ENCODE measurements around the gene AJM1. TPM values are rescaled to one million over a fixed set of nuclear protein-coding genes. Genes with fewer than 3 reads are reported as not detected.

The AJM1 gene
- total RNA-seq, 1 experiment from 2014 or later: 7.1 TPM

DNA sequence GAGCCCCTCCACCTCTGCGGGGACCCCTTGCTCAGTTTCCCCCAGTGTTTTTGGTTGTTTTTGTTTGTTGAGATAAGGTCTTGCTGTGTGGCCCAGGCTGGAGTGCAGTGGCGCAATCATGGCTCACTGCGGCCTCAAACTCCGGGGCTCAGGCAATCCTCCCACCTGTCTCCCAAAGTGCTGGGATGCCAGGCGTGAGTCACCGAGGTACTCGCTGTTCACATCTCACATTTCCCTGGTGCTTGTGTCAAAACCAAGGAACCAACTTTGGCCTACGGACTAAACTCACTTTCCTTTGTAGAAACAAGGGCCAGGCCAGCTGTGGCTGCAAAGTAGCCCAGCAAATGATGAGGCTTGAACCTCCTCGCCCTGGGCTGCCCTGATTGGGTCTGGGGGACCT lies 9.7 kb upstream of the AJM1 start:
- Histone ChIP-seq H3K4me1 (ENCODE audit: control insufficient read depth in 1 of 2, insufficient read depth in 2 of 2, low read length in 2 of 2) (no peaks in the 10 kb centered on the region), H3K4me3 (replicated peaks in 1 of 2; ENCODE audit: low read depth in 1 of 2, low read length in 2 of 2) (no peak overlapping the region), H3K79me2 (ENCODE audit: insufficient read depth, low read length) (no peaks in the 10 kb centered on the region), H3K4me2 (ENCODE audit: low read length) (no peak overlapping the region), H4K20me1 (ENCODE audit: insufficient read depth) (no peaks in the 10 kb centered on the region), H3K36me3 (ENCODE audit: control insufficient read depth in 1 of 2, insufficient read depth in 2 of 2, low read length in 2 of 2) (peaks cover 3 to 13% of the 10 kb centered on the region in 2 experiments), H3K27me3 (ENCODE audit: insufficient read depth, low read length) (no peaks in the 10 kb centered on the region), H3K27ac (ENCODE audit: low read depth, low read length) (no peak overlapping the region), H2AFZ (ENCODE audit: low read depth, low read length, poor library complexity, severe bottlenecking) (no peak overlapping the region), H3K9me2 (ENCODE audit: insufficient read depth) (no peaks in the 10 kb centered on the region), H3K9ac (ENCODE audit: low read length) (no peak overlapping the region), H3K9me3 (ENCODE audit: control insufficient read depth in 1 of 2, insufficient read depth in 1 of 2, low read depth in 1 of 2, low read length in 2 of 2) (no peaks in the 10 kb centered on the region)
- ChIA-PET RAD21 (ENCODE audit: low non-redundant PET in 1 of 2, low total read pairs in 2 of 2, uncharacterized antibody in 2 of 2, unreplicated experiment in 2 of 2) (no interaction called here), CTCF (interaction anchor here (0.6 kb wide), 1 partner anchor 13 kb away, joined by 3 read pairs; no protein-coding TSS in a partner anchor), POLR2A (no interaction called here)
- intact Hi-C loops (cut with micrococcal nuclease): no loop called here
- TF ChIP-seq, protein P1, sequence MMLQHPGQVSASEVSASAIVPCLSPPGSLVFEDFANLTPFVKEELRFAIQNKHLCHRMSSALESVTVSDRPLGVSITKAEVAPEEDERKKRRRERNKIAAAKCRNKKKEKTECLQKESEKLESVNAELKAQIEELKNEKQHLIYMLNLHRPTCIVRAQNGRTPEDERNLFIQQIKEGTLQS (IDR thresholded peaks at IDR 0.05): no peak
- TF ChIP-seq EGR1 (IDR thresholded peaks at IDR 0.05; ENCODE audit: low read depth) (no peak), ZNF274 (IDR thresholded peaks at IDR 0.05; ENCODE audit: low read depth, low read length) (no peak), ELF1 (IDR thresholded peaks at IDR 0.05; ENCODE audit: borderline replicate concordance, low read depth) (no peak), SIN3A (IDR thresholded peaks at IDR 0.05; ENCODE audit: low read depth) (no peak), MAX (IDR thresholded peaks at IDR 0.05) (no peak), RAD21 (IDR thresholded peaks at IDR 0.05; ENCODE audit: low read depth) (no peak), CEBPB (IDR thresholded peaks at IDR 0.05; ENCODE audit: low read depth) (no peak), EZH2 (IDR thresholded peaks at IDR 0.05) (no peak), EZH2phosphoT487 (IDR thresholded peaks at IDR 0.05; ENCODE audit: borderline replicate concordance) (no peak), POLR2A (IDR thresholded peaks at IDR 0.05; ENCODE audit: borderline replicate concordance, extremely low read depth, insufficient read depth, insufficient read length) (no peak), TCF7L2 (IDR thresholded peaks at IDR 0.05; ENCODE audit: borderline replicate concordance, extremely low read depth, insufficient read depth, insufficient read length) (no peak), JUND (IDR thresholded peaks at IDR 0.05) (no peak), FOSL1 (IDR thresholded peaks at IDR 0.05; ENCODE audit: low read depth) (no peak), POLR2AphosphoS5 (IDR thresholded peaks at IDR 0.05; ENCODE audit: low read depth, low read length) (no peak), CBX3 (IDR thresholded peaks at IDR 0.05; ENCODE audit: low read depth) (no peak), ZFX (IDR thresholded peaks at IDR 0.05) (no peak)
- TF ChIP-seq, protein P2, sequence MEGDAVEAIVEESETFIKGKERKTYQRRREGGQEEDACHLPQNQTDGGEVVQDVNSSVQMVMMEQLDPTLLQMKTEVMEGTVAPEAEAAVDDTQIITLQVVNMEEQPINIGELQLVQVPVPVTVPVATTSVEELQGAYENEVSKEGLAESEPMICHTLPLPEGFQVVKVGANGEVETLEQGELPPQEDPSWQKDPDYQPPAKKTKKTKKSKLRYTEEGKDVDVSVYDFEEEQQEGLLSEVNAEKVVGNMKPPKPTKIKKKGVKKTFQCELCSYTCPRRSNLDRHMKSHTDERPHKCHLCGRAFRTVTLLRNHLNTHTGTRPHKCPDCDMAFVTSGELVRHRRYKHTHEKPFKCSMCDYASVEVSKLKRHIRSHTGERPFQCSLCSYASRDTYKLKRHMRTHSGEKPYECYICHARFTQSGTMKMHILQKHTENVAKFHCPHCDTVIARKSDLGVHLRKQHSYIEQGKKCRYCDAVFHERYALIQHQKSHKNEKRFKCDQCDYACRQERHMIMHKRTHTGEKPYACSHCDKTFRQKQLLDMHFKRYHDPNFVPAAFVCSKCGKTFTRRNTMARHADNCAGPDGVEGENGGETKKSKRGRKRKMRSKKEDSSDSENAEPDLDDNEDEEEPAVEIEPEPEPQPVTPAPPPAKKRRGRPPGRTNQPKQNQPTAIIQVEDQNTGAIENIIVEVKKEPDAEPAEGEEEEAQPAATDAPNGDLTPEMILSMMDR (IDR thresholded peaks at IDR 0.05 in 2 of 3, conservative IDR thresholded peaks at IDR 0.05 in 1 of 3; ENCODE audit: borderline replicate concordance in 1 of 3, insufficient read depth in 1 of 3, low read depth in 2 of 3, low read length in 2 of 3): no peak
- TF ChIP-seq, protein P3, sequence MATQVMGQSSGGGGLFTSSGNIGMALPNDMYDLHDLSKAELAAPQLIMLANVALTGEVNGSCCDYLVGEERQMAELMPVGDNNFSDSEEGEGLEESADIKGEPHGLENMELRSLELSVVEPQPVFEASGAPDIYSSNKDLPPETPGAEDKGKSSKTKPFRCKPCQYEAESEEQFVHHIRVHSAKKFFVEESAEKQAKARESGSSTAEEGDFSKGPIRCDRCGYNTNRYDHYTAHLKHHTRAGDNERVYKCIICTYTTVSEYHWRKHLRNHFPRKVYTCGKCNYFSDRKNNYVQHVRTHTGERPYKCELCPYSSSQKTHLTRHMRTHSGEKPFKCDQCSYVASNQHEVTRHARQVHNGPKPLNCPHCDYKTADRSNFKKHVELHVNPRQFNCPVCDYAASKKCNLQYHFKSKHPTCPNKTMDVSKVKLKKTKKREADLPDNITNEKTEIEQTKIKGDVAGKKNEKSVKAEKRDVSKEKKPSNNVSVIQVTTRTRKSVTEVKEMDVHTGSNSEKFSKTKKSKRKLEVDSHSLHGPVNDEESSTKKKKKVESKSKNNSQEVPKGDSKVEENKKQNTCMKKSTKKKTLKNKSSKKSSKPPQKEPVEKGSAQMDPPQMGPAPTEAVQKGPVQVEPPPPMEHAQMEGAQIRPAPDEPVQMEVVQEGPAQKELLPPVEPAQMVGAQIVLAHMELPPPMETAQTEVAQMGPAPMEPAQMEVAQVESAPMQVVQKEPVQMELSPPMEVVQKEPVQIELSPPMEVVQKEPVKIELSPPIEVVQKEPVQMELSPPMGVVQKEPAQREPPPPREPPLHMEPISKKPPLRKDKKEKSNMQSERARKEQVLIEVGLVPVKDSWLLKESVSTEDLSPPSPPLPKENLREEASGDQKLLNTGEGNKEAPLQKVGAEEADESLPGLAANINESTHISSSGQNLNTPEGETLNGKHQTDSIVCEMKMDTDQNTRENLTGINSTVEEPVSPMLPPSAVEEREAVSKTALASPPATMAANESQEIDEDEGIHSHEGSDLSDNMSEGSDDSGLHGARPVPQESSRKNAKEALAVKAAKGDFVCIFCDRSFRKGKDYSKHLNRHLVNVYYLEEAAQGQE (IDR thresholded peaks at IDR 0.05; ENCODE audit: low read depth): no peak
- TF ChIP-seq, protein P4, sequence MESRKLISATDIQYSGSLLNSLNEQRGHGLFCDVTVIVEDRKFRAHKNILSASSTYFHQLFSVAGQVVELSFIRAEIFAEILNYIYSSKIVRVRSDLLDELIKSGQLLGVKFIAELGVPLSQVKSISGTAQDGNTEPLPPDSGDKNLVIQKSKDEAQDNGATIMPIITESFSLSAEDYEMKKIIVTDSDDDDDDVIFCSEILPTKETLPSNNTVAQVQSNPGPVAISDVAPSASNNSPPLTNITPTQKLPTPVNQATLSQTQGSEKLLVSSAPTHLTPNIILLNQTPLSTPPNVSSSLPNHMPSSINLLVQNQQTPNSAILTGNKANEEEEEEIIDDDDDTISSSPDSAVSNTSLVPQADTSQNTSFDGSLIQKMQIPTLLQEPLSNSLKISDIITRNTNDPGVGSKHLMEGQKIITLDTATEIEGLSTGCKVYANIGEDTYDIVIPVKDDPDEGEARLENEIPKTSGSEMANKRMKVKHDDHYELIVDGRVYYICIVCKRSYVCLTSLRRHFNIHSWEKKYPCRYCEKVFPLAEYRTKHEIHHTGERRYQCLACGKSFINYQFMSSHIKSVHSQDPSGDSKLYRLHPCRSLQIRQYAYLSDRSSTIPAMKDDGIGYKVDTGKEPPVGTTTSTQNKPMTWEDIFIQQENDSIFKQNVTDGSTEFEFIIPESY (IDR thresholded peaks at IDR 0.05; ENCODE audit: extremely low read depth, insufficient replicate concordance, low read length): no peak
- BruUV-seq (replicated peaks): no TSS peak
- ATAC-seq: no peak
- DNase-seq (ENCODE audit: low read depth, low spot score): no peak
